Esophagus squamous epithelium (tissue), 4 donors: ENCODE data around the gene GPRC5B.

Experiments used
- CTCF ChIP-seq, 6 experiments: fragments of 450-650 bp in 4 of 6; fragments of 200-600 bp in 2 of 6; sonication (generic) in 2 of 6; IDR thresholded peaks; one replicate each; pipeline ENCODE4 v1.5.1; 2016 to 2019; ENCODE audit warnings: antibody characterized with exemption in 6 of 6, mild to moderate bottlenecking in 4 of 6, moderate library complexity in 4 of 6
- POLR2A ChIP-seq, 4 donors: fragments of 450-650 bp; IDR thresholded peaks; one replicate each; pipeline ENCODE4 v1.6.1; 2017; ENCODE audit warnings: antibody characterized with exemption in 4 of 4, mild to moderate bottlenecking in 4 of 4, moderate library complexity in 3 of 4

GRCh38 chr16:19848756-19849155 is 35.9 kb downstream of the GPRC5B start:
- TF ChIP-seq CTCF (IDR thresholded peaks at IDR 0.05) (no peak), POLR2A (IDR thresholded peaks at IDR 0.05) (no peak)
